K562 (cell line): ENCODE measurements around the gene MTHFR. TPM values are rescaled to one million over a fixed set of nuclear protein-coding genes. Genes with fewer than 3 reads are reported as not detected.

Experiments used
- EP300 ChIP-seq: IDR thresholded peaks from 2 replicates; pipeline ENCODE4 v1.6.1; 2012; ENCODE audit warnings: low read length, improper control_type of control experiment
- HCFC1 ChIP-seq: IDR thresholded peaks from 2 replicates; pipeline ENCODE4 v1.6.1; 2012; ENCODE audit warnings: low read depth, low read length, improper control_type of control experiment
- RCOR1 ChIP-seq, 2 experiments: IDR thresholded peaks; 2 replicates each; pipeline ENCODE4 v1.6.1; 2012; ENCODE audit warnings: low read depth in 2 of 2, low read length in 2 of 2, borderline replicate concordance in 1 of 2, improper control_type of control experiment in 1 of 2
- RNF2 ChIP-seq: sonication (generic); IDR thresholded peaks from 2 replicates; pipeline ENCODE4 v1.6.1; 2016
- SRF ChIP-seq, 2 experiments: fragments of 250-450, 450-650 bp in 1 of 2; sonication (Bioruptor Pico) in 1 of 2; sonication (generic) in 1 of 2; formaldehyde crosslinking; IDR thresholded peaks; 2 replicates each; pipeline versions ENCODE4 v1.5.0 to v1.5.1; 2020 to 2022; ENCODE audit warnings: mild to moderate bottlenecking in 1 of 2, missing genetic modification reagents in 1 of 2
- TBP ChIP-seq: optimal IDR thresholded peaks from 2 replicates; pipeline ENCODE3; 2011; ENCODE audit warnings: low read depth, low read length, improper control_type of control experiment
- ZFP36 ChIP-seq: fragments of 150-350 bp; IDR thresholded peaks from 2 replicates; pipeline ENCODE4 v1.6.1; 2018; ENCODE audit warnings: low read length, low read depth; ENCODE audit not compliant: partially characterized antibody
- polyA plus RNA-seq, 8 experiments: library from polyadenylated mRNA; depleted of rRNA in 4 of 8; stranded (reverse) in 5 of 8; unstranded in 3 of 8; fragments of >200 nt; fragmentation: Nextera tagmentation in 2 of 8; fragmentation: Illumina TruSeq in 1 of 8; extraction: Ambion mirVana in 2 of 8; extraction: Trizol in 1 of 8; gene quantifications; 2 replicates each; pipeline versions ENCODE4 v1.2.1 to v1.2.3, GENCODE V29; 2011 to 2014; ENCODE audit warnings: inconsistent platforms in 1 of 8, missing spikeins in 1 of 8
- total RNA-seq, 7 experiments: library from RNA; depleted of rRNA in 6 of 7; stranded (reverse); fragments of >200 nt in 6 of 7; fragmentation: Illumina TruSeq in 2 of 7; extraction: Trizol in 2 of 7; gene quantifications; 2 replicates each; pipeline versions ENCODE4 v1.2.1 to v1.2.3, GENCODE V29; 2011 to 2021; ENCODE audit warnings: low replicate concordance in 1 of 7
- TF ChIP-seq, protein P1 (sequence below): IDR thresholded peaks from 2 replicates; pipeline ENCODE4 v1.6.1; 2011; ENCODE audit warnings: borderline replicate concordance, low read depth, mild to moderate bottlenecking, moderate library complexity, low read length; ENCODE audit not compliant: insufficient read depth, poor library complexity, severe bottlenecking
- TF ChIP-seq, protein P2 (sequence below), 2 experiments: fragments of 450-650 bp; conservative IDR thresholded peaks; 2 replicates each; pipeline ENCODE4 v1.6.1; 2017; ENCODE audit warnings: mild to moderate bottlenecking in 2 of 2, moderate library complexity in 2 of 2
- TF ChIP-seq, protein P3 (sequence below): fragments of 450-650 bp; conservative IDR thresholded peaks from 2 replicates; pipeline ENCODE4 v1.6.1; 2016; ENCODE audit warnings: missing genetic modification characterization, low read depth, mild to moderate bottlenecking, missing compliant biosample characterization, moderate library complexity
- TF ChIP-seq, protein P4 (sequence below): fragments of 450-650 bp; IDR thresholded peaks from 2 replicates; pipeline ENCODE4 v1.6.1; 2017; ENCODE audit warnings: mild to moderate bottlenecking, moderate library complexity
- TF ChIP-seq, protein P5 (sequence below): fragments of 250-450 bp; sonication (Bioruptor Pico); IDR thresholded peaks from 2 replicates; pipeline ENCODE4 v1.4.0; 2020; ENCODE audit warnings: mild to moderate bottlenecking, moderate library complexity
- TF ChIP-seq, protein P6 (sequence below), 2 experiments: fragments of 450-650 bp; IDR thresholded peaks; 2 replicates each; pipeline ENCODE4 v1.6.1; 2016

The MTHFR gene
- total and polyA plus RNA-seq, 9 of the 15 experiments (the other 6 are each of a cell fraction or from before 2014, with no cell fraction given) = 5.0 to 104 (median 62.6) TPM

DNA sequence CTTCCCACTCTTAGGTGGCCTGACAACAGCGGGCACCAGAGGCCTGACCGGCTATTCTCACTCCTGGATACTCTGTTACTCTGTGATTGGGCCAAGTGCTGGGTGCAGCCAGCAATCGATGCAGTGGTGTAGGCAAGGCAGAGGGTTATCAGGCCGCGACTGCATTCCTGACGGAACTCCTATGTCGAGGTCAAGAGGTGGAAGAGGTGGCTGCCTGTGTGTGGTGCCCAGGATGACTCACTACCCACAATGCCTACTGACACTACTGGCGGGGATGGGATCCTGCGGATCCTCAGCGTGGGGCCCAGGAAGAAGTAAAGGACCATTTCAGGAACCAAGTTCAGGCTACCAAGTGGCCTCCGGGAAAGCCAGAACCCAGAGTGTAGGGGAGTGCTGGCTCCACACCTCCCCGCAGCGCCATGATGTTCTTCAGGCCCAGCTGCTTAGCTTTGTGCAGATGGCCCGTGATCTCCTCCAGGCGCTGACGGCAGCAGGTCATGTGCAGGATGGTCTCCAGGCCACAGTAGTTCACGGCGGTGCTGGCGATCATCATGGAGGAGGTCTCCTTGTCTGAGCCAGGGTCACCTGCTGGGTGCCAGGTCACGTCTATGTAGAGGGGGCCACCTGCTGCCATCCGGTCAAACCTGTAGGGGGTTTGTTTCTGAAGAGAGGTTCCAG is 4.9 kb downstream of the MTHFR start (continued):
- TF ChIP-seq, protein P1, sequence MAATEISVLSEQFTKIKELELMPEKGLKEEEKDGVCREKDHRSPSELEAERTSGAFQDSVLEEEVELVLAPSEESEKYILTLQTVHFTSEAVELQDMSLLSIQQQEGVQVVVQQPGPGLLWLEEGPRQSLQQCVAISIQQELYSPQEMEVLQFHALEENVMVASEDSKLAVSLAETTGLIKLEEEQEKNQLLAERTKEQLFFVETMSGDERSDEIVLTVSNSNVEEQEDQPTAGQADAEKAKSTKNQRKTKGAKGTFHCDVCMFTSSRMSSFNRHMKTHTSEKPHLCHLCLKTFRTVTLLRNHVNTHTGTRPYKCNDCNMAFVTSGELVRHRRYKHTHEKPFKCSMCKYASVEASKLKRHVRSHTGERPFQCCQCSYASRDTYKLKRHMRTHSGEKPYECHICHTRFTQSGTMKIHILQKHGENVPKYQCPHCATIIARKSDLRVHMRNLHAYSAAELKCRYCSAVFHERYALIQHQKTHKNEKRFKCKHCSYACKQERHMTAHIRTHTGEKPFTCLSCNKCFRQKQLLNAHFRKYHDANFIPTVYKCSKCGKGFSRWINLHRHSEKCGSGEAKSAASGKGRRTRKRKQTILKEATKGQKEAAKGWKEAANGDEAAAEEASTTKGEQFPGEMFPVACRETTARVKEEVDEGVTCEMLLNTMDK = no peak
- TF ChIP-seq, protein P2, sequence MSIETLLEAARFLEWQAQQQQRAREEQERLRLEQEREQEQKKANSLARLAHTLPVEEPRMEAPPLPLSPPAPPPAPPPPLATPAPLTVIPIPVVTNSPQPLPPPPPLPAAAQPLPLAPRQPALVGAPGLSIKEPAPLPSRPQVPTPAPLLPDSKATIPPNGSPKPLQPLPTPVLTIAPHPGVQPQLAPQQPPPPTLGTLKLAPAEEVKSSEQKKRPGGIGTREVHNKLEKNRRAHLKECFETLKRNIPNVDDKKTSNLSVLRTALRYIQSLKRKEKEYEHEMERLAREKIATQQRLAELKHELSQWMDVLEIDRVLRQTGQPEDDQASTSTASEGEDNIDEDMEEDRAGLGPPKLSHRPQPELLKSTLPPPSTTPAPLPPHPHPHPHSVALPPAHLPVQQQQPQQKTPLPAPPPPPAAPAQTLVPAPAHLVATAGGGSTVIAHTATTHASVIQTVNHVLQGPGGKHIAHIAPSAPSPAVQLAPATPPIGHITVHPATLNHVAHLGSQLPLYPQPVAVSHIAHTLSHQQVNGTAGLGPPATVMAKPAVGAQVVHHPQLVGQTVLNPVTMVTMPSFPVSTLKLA (conservative IDR thresholded peaks at IDR 0.05) = no peak
- TF ChIP-seq TBP (no peak), SRF (CRISPR knock-in tag; IDR thresholded peaks at IDR 0.05) (no peak), RCOR1 (IDR thresholded peaks at IDR 0.05; ENCODE audit: borderline replicate concordance in 1 of 2, low read depth in 2 of 2, low read length in 2 of 2) (0 out of 4 replicates have a peak, but pooled peaks of 1 of the 2 experiments have one; percentile 1), HCFC1 (no peak), ZFP36 (no peak), RNF2 (no peak), EP300 (no peak)
- TF ChIP-seq, protein P3, sequence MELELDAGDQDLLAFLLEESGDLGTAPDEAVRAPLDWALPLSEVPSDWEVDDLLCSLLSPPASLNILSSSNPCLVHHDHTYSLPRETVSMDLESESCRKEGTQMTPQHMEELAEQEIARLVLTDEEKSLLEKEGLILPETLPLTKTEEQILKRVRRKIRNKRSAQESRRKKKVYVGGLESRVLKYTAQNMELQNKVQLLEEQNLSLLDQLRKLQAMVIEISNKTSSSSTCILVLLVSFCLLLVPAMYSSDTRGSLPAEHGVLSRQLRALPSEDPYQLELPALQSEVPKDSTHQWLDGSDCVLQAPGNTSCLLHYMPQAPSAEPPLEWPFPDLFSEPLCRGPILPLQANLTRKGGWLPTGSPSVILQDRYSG (tag) = peak; percentile 35; the same call in 1 of the 2 replicates
- TF ChIP-seq, protein P4, sequence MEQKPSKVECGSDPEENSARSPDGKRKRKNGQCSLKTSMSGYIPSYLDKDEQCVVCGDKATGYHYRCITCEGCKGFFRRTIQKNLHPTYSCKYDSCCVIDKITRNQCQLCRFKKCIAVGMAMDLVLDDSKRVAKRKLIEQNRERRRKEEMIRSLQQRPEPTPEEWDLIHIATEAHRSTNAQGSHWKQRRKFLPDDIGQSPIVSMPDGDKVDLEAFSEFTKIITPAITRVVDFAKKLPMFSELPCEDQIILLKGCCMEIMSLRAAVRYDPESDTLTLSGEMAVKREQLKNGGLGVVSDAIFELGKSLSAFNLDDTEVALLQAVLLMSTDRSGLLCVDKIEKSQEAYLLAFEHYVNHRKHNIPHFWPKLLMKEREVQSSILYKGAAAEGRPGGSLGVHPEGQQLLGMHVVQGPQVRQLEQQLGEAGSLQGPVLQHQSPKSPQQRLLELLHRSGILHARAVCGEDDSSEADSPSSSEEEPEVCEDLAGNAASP = no peak
- TF ChIP-seq, protein P5, sequence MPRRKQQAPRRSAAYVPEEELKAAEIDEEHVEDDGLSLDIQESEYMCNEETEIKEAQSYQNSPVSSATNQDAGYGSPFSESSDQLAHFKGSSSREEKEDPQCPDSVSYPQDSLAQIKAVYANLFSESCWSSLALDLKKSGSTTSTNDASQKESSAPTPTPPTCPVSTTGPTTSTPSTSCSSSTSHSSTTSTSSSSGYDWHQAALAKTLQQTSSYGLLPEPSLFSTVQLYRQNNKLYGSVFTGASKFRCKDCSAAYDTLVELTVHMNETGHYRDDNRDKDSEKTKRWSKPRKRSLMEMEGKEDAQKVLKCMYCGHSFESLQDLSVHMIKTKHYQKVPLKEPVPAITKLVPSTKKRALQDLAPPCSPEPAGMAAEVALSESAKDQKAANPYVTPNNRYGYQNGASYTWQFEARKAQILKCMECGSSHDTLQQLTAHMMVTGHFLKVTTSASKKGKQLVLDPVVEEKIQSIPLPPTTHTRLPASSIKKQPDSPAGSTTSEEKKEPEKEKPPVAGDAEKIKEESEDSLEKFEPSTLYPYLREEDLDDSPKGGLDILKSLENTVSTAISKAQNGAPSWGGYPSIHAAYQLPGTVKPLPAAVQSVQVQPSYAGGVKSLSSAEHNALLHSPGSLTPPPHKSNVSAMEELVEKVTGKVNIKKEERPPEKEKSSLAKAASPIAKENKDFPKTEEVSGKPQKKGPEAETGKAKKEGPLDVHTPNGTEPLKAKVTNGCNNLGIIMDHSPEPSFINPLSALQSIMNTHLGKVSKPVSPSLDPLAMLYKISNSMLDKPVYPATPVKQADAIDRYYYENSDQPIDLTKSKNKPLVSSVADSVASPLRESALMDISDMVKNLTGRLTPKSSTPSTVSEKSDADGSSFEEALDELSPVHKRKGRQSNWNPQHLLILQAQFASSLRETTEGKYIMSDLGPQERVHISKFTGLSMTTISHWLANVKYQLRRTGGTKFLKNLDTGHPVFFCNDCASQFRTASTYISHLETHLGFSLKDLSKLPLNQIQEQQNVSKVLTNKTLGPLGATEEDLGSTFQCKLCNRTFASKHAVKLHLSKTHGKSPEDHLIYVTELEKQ = 0 out of 2 replicates have a peak, but pooled peaks have one; percentile 8
- TF ChIP-seq, protein P6, sequence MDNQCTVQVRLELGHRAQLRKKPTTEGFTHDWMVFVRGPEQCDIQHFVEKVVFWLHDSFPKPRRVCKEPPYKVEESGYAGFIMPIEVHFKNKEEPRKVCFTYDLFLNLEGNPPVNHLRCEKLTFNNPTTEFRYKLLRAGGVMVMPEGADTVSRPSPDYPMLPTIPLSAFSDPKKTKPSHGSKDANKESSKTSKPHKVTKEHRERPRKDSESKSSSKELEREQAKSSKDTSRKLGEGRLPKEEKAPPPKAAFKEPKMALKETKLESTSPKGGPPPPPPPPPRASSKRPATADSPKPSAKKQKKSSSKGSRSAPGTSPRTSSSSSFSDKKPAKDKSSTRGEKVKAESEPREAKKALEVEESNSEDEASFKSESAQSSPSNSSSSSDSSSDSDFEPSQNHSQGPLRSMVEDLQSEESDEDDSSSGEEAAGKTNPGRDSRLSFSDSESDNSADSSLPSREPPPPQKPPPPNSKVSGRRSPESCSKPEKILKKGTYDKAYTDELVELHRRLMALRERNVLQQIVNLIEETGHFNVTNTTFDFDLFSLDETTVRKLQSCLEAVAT (IDR thresholded peaks at IDR 0.05) = 0 out of 4 replicates have a peak, but pooled peaks of 1 of the 2 experiments have one; percentile 58
